Fibroblast of pulmonary artery (primary cell): ENCODE results near the gene RBBP8.

Experiments used
- DNase-seq: peaks from one replicate; pipeline ENCODE4 v3.0.0-alpha.2; 2010; ENCODE audit warnings: low read depth
- H3K4me3 ChIP-seq: replicated peaks from 2 replicates; pipeline ENCODE4 v1.5.1; 2011; ENCODE audit warnings: low read depth, mild to moderate bottlenecking, control low read depth, low read length, moderate library complexity
- CTCF ChIP-seq: IDR thresholded peaks from 2 replicates; pipeline ENCODE4 v1.5.1; 2011; ENCODE audit warnings: mild to moderate bottlenecking, control low read depth, low read length, inconsistent platforms; ENCODE audit errors: missing control alignments

The RBBP8 gene

GRCh38 chr18:22912835-22913234 is 20.3 kb upstream of the RBBP8 start:
- no peak for TF ChIP-seq CTCF
- no peak overlapping the region for H3K4me3 ChIP-seq
- peak; percentile 49 for DNase-seq

GRCh38 chr18:22913861-22914260 is 19.3 kb upstream of the RBBP8 start:
- no peak overlapping the region for H3K4me3 ChIP-seq
- no peak for DNase-seq
- TF ChIP-seq CTCF, result no peak

- no peak for DNase-seq
- H3K4me3 ChIP-seq, result no peak overlapping the region
- no peak for TF ChIP-seq CTCF
Observed at GRCh38 chr18:22914633-22915032, 18.5 kb upstream of the RBBP8 start.

- TF ChIP-seq CTCF, result no peak
- DNase-seq, result no peak
- no peak overlapping the region for H3K4me3 ChIP-seq
Observed at GRCh38 chr18:22915337-22915736, 17.8 kb upstream of the RBBP8 start.

- H3K4me3 ChIP-seq, result no peak overlapping the region
- DNase-seq, result no peak
- TF ChIP-seq CTCF, result no peak
Observed at GRCh38 chr18:22921772-22922171, 11.4 kb upstream of the RBBP8 start.

- no peak for DNase-seq
- no peak overlapping the region for H3K4me3 ChIP-seq
- no peak for TF ChIP-seq CTCF
Observed at GRCh38 chr18:22924589-22924988, 8.5 kb upstream of the RBBP8 start.

GRCh38 chr18:22926454-22926853 is 6.7 kb upstream of the RBBP8 start:
- no peak for TF ChIP-seq CTCF
- no peak overlapping the region for H3K4me3 ChIP-seq
- DNase-seq, result no peak
